ENCODE data around the gene EFEMP1.
"Not testable (repeated sequence)": the region's sequence is repeated elsewhere in the genome, so short reads cannot be mapped to it uniquely, and the experiment has no call there.

Gene EFEMP1

DNA sequence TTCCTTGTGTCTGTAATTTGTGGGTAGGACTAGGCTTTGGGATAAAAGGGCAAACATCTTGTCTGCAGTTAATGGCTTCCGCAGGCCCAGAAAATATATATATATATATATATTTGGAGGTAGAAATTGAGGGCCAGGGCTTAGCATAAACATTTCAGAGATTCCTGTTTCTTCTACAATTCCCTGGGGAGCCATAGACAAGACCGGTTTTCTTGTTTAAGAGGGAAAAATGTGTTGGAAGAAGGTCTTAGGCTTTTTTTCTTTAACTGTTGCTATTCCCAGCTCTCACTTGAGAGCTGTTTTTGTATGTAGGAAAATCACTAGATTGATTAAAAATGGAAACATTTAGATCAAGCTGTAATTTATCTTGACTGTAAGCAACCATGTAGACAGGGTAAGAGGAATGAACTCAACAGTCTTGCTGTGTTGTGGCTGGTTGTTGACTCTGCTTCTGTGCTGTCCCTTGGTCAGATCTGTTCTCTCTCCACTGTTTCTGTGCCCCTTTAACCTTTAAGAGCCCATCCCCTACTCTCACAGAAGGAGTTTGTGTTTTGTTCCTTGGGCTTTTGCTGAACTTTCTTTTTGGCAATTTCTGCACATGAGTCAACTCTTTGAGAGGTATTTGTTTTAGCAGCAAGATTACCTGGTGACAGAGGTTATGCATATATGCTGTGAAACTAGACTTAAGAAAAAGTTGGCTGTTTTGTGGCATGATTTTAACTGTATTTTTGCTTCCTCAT lies 58.3 kb downstream of the EFEMP1 start:
- DNase-seq (ENCODE audit: low read depth, low spot score), result no peak

DNA sequence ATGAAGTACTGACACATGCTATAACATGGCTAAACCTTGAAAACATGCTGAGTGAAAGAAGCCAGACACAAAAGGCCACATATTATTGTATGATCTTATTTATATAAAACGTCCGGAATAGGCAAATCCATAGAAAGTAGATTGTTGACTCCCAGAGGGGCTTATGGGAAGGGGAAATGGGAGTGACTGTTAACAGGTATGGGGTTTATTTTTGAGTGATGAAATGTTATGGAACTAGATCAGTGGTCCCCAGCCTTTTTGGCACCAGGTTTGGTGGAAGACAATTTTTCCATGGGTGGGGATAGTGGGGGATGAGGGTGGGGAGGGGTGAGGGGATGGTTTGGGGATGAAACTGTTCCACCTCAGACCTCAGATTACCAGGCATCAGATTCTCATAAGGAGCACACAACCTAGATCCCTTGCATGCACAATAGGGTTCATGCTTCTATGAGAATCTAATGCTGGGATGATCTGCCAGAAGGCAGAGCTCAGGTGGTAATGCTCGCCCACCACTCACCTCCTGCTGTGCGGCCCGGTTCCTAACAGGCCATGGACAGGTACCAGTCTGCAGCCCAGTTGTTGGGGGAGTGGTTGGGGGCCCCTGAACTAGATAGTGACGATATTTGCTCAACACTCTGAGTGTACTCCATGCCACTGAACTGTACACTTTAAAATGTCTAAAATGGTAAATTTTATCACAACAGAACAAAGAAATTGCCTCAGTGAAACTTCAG lies 59.1 kb downstream of the EFEMP1 start:
- DNase-seq (ENCODE audit: low read depth, low spot score), result no peak

DNA sequence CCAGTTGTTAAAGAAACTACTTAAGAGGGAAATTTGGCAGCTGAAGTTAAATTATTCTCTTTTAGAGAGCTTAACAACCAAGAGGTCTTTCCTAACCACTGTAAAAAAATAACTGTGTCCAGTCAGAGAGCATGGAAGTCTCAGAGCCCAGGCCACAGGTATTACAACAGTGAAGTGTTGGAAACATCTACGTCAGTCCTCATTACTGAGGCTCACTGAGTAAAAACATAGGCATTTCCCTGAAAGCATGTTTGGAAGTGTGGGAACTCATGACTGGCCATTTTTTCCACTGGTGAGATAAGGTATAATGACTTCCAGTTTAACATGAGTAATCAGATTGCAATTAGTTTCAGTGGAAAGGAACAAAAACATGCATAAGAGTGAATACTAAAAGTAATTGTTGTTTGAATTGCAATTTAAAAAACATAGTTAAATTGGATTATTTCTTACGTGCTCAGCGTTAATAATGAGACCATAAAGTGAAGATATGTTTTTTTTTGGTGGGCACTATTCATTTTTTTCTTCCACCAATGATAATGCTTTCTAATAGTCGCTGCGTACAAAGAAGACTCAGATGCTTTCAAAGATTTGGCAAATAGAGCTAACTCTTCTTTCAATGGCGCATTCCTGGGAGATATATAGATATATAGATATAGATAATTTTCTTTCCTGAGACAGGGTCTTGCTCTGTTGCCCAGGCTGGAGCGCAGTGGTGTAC lies 60.8 kb downstream of the EFEMP1 start:
- no peak for DNase-seq (ENCODE audit: low read depth, low spot score)

DNA sequence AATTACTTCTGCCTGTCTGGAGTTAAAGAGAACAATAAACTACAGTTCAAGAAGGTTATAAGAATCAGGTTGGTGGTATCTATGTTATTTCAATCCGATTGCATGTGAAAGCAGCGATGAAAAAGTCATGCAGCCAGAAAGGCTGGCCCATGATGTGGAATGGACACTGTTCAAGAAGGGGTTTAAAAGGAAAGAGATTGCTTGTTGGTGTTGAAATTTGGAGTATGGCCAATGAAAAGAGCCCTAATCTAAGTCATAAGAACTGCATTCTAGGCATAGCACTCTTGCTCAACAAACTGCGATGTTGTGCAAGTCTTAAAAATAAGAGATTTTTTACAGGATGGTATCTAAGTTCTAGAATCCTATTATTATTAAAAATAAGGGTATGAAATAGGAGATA lies 61.3 kb downstream of the EFEMP1 start:
- DNase-seq (ENCODE audit: low read depth, low spot score), result no peak

DNA sequence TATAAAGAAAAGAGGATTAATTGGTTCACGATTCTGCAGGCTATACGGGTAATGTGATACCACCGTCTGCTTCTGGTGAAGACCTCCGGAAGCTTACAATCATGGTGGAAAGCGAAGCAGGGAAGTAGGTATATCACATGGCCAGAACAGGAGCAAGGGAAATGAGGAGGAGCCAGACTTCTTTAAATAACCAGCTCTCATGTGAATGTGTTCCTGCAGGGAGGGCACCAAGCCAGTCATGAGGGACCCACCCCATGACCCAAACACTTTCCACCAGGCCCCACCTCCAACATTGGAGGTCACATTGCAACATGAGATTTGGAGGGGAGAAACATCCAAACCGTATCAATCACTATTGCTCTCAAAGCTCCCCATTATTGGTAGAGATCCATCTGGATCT lies 61.8 kb downstream of the EFEMP1 start:
- DNase-seq (ENCODE audit: low read depth, low spot score), result no peak

DNA sequence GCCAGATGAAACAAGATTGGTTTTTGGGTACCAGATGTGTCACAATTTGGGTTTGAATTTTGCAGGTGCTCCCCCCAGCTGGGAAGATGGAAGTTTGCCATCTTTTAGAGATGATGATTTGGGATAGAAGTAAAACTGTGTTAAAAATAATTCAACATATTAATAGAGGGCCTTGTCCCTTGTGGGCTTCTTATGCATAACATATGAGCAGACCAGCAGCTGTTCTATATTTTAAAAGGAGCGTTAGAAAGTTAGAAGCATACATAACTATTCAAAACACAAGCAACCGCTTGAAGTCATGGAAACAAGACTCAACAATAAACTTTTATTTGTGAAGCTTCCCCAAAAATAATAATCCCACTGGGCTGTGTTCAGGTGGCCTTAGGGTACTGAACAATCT lies 62.8 kb downstream of the EFEMP1 start:
- DNase-seq (ENCODE audit: low read depth, low spot score), result no peak

DNA sequence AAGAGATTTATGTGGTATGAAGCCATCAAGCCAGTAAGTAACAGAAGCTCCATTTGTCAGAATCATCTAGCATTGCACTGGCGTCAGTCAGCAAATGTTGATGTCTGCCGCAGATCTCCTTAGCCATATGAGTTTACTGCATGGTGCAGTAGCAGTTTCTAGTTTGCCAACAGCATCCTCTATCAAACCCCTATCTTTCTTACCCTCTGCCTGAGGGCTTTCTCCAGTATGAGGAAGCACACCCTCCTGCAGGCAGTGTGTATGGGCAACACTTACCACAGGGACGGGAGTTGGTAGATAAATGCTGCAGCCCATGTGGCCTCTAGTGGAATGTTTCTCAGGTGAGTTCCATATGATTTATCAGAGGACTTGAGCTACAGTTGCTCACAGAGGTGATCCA lies 63.7 kb downstream of the EFEMP1 start:
- no peak for DNase-seq (ENCODE audit: low read depth, low spot score)

DNA sequence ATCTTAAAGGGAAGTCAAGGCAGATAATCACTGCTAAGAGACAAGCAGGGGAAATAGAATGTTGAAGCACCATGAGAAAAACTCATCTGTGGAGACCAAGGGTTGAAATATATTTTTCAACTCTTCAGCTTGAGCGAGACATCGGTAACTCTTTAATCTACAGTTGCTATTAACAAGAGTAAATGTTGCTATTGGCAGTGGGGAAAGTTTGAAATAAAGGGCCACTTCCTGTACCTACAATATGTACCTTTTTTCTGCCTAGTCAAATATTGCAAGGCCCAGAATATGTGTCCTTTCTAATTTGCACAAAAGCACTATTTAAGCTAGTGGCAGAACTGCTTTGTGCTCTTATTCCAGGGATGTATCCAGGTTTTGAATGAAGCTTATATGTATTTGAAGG lies 65.8 kb downstream of the EFEMP1 start:
- DNase-seq (ENCODE audit: low read depth, low spot score), result no peak

DNA sequence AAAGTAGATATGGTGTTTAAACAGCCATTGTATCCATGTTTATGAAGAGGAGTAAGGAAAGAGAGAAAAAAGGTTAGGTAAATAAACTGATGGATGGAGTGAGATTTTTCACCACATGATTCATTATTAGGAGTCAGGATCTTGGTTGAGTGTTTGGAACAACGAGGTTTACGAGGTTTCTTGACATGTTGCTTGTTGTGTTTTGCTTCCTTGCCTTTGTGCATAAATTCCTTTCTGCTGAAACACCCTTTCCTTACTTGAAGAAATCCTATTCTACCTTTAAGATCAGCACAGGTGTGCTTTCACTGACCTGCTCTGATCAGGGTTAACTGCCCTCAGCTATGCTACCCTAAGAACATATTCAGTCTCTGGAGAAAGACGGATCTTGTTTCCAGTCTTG lies 66.6 kb downstream of the EFEMP1 start:
- DNase-seq (ENCODE audit: low read depth, low spot score), result no peak

DNA sequence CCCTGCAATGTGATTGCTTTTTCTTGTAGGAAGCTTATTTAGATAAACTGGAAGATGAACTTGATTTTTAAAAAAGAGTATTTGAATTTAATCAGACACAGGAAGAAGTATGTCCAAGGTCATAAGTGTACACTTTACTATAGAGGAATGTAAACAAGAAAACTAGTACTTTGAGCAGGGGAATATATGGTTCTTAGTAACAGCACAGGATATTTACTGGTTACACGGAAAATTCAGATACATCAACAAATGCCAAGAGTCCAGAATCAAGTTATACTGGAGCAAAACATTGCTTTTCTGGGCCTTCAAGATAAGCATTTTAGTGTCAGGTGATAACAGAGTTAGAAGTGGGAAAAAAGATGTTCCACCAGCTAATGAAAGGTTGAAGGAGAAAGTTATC lies 75.5 kb downstream of the EFEMP1 start:
- no peak for DNase-seq (ENCODE audit: low read depth, low spot score)

DNA sequence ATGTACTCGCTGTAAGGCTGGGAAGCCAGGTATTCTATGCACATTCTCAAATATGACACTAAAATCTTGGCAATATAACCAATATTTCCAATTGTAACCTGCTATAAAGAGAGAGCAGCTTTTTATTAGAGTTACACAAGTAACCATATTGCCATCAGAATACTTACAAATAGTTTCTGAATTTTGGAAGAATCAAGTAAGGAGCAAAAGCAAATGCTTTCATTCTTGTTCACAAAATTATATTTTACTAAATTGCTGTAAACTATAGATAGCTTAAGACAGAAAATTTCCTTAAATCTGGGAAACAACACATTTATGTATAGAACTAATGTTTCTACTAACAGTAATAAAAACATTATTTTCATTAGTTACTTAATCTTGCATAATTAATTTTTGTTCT lies 77.2 kb downstream of the EFEMP1 start:
- no peak for DNase-seq (ENCODE audit: low read depth, low spot score)

DNA sequence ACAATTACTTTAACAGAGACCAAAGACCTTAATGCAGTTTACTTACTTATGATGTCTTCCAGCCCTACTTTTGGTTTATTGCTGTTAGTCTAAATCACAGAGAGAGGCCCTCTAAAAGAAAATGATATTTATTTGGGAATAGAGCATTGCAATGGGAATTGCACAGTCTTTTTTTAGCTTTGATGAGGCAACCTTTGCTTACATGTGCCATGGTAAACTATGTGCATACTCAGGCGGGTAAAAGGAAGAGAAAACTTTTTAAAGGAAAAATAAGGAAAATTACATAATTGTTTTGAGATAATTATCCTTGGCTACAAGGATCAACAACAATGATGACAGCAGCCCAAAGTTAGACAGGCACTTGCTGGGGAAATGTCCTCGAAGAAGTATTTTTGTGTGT lies 78.6 kb downstream of the EFEMP1 start:
- DNase-seq (ENCODE audit: low read depth, low spot score), result no peak

DNA sequence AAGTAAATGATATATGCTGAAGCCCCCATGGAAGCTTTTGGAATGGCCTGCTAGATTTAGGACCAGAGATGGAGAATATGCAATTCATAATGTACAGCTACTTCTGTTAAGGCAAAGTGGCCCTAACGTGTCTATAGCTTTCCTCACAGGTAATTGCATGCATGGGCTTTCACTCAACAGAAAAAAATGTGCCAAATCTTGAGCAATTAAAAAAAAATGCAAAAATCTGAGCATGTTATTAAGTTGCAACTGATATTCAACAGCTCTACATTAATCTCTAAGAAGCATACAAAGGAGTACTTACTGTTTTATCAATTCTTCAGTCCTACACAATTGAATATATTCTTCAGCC lies 79.6 kb downstream of the EFEMP1 start:
- no peak for DNase-seq (ENCODE audit: low read depth, low spot score)

DNA sequence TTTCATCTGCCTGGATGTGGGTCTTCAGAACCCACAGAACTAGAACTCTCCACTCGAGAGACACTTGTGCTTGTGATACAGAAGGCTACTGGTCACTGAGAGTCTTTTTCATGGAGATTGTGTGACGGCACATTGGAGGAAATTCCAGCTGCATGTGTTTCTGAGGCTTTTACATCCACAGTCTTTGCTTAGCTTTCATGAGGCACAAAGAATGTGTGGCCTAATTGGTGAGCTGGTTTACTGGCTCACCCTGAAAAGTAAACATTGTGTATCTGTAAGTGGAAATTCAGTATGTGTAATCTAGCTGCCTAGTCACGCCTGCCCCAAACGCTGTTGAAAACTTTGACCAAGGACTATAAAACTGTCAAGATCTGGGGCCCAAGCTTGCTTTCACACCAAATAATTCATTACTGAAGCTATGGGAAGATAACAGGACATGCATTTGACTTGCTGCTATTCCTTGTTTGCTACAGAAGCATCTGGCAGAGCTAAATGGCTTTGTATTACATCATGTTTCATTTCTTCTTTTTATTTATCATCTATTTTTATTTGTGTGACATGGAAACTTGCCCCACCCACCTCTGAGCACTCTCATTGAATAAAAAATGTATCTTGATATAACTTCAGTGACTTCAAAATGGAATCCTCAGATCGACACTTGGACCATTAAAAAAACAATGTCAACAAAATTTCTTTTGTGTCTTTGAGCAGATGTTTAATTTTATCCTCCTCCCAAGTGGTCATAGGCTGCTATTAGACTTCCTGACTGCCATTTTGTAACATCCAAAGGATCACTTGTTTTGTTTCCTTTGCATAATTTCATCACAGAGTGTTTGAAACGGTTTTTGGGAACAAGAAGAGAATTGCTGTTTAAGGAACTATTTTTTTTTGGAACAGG lies 80.2 kb downstream of the EFEMP1 start:
- no peak for DNase-seq (ENCODE audit: low read depth, low spot score)

DNA sequence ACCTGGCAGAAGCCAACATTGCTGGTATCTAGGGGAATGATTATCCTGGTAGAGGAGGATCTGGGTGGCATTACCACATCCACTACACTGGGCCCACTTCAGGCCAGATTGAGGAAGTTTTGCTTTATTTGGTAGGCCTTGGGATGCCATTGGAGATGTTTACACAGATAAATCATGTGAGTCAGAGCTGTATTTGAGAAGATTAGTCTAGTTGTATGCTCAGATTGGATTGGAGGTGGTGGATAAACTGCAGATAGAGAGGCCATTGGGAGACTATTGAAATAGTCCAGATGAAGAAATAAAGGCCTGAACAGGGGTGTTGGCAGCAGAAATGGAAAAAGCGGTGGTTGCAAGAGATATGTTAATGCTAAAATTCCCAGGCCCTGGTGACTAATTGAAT lies 81.5 kb downstream of the EFEMP1 start:
- no peak for DNase-seq (ENCODE audit: low read depth, low spot score)

DNA sequence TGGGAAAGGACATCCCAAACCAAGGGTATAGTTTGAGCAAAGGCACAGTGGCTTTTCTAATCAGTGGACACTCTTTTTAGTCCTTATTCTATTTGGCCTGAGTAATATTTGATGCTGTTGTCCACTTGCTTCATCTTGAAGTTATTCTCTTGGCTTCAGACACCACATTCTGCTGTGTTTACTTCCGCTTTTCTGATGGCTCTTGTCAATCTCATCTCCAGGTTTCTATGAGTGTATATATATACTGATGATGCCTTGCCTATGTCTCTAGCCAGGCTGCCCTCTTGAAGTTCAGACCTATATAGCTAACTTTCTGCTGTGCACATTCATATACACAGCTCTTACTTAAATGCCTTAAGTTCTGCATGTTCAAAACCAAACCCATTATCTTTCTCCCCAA lies 83.1 kb downstream of the EFEMP1 start:
- DNase-seq (ENCODE audit: low read depth, low spot score), result no peak

DNA sequence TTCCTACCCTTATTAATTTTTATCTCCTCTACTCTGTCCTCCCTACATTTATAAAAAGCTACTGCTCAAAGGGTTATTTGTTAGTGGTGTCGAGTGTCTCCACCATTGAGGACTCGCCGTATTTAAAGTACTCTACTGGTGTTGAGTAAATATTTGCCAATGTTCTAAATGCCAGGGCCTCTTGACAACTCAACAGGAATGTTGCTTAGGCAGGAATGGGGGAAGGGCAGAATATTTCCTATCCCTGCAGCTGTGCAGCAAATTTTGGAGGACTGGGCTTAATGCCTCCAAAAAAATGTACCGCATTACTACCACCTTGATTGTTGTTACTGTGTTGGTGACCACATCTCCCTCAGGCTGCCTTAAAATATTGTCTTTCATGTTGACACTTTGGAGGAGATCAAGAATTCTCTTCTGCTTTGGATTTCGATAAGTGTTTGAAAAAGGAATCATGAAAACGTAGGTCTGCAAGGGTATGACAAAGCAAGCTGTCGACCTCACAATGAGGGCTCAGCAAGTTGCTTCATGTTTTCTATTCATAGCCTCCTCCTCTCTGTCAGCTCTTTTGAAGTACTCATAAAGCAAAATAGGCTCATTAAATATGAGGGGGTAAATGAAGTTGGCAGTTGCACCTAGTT lies 84.3 kb downstream of the EFEMP1 start:
- DNase-seq (ENCODE audit: low read depth, low spot score), result no peak

DNA sequence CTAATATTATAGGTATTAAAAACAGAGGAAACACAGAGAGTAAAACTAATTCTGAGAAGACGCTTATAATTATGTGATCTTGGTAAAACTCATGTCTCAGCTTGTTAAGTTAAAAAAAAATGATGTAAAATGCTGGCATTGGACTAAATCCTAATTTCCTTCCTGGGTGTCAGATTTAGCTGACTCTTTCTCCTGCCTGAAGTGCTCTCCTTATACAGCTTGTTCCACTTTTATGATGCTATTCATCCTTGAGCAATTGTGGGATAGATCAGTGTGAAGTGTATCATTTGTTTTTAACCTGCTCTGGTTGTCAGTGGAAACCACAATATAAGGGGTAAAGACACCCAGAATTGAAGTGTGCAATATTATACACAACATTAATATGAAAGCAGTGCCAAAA lies 84.9 kb downstream of the EFEMP1 start:
- no peak for DNase-seq (ENCODE audit: low read depth, low spot score)

DNA sequence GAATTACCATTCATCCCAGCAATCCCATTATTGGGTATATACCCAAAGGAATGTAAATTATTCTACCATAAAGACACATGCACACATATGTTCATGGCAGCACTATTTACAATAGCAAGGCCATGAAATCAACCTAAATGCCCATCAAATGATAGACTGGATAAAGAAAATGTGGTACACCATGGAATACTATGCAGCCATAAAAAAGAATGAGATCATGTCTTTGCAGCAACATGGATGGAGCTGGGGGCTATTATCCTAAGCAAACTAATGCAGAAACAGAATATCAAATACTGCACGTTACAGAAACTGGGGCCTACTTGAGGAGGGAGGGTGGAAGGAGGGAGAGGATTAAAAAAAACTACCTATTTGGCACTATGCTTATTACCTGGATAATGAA lies 85.5 kb downstream of the EFEMP1 start:
- DNase-seq (ENCODE audit: low read depth, low spot score), result not testable (repeated sequence)

DNA sequence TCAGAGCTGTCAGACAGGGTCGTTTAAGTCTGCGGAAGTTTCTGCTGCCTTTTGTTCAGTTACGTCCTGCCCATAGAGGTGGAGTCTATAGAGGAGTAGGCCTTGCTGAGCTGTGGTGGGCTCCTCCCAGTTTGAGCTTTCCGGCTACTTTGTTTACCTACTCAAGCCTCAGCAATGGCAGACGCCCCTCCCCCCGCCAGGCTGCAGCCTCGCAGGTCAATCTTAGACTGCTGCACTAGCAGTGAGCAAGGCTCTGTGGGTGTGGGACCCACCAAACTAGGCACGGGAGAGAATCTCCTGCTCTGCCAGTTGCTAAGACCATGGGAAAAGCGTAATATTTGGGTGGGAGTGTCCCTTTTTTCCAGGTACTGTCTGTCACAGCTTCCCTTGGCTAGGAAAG lies 86.5 kb downstream of the EFEMP1 start:
- no peak for DNase-seq (ENCODE audit: low read depth, low spot score)

DNA sequence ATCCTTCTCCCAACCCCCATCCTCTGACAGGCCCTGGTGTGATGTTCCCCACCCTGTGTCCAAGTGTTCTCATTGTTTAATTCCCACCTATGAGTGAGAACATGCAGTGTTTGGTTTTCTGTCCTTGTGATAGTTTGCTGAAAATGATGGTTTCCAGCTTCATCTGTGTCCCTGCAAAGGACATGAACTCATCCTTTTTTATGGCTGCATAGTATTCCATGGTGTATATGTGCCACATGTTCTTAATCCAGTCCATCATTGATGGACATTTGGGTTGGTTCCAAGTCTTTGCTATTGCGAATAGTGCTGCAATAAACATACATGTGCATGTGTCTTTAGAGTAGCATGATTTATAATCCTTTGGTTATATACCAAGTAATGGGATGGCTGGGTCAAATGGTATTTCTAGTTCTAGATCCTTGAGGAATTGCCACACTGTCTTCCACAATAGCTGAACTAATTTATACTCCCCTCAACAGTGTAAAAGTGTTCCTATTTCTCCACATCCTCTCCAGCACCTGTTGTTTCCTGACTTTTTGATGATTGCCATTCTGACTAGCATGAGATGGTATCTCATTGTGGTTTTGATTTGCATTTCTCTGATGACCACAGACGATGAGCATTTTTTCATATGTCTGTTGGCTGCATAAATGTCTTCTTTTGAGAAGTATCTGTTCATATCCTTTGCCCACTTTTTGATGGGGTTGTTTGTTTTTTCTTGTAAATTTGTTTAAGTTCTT lies 91.7 kb downstream of the EFEMP1 start:
- not testable (repeated sequence) for DNase-seq (ENCODE audit: low read depth, low spot score)
